ENCODE measurements around the gene FGF11. TPM values are rescaled to one million over a fixed set of nuclear protein-coding genes. Genes with fewer than 3 reads are reported as not detected.

The FGF11 gene
- total RNA-seq, 2 donors from 2014 or later, result 4.4 to 16.9 TPM

DNA sequence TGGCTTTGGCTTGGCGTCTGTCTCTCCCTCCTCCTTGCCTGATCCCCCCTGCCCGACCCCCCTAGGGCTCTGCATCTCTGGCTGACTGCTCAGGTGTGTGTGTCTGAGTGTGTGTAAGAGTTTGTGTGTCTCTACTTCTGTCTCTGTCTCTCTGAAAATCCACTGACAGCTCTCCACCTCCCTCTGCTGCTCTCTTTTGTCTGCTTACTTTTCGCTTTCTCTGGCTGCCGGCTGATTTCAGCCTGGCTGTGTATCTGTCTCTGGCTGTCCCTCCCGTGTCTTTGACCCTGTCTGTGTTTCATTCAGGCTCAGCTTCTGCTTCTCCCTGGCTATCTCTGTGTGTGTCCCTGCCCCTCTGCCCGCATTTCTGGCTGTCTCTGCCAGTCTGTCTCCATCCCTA lies 23.0 kb upstream of the FGF11 start:
- Mint-ChIP-seq H3K27ac (peak overlapping the region; percentile 13), H3K27me3 (no peaks in the 10 kb centered on the region), H3K9me3 (no peaks in the 10 kb centered on the region), H3K36me3 (ENCODE audit: low read depth) (no peaks in the 10 kb centered on the region), H3K4me1 (peaks cover 5% of the 10 kb centered on the region), H3K4me3 (no peak overlapping the region)
- ATAC-seq (replicated peaks), result no peak

GRCh38 chr17:7417056-7417655 lies 22.2 kb upstream of the FGF11 start:
- H3K36me3 Mint-ChIP-seq (ENCODE audit: low read depth), result no peaks in the 10 kb centered on the region
- H3K27ac Mint-ChIP-seq, result no peak overlapping the region
- no peaks in the 10 kb centered on the region for H3K27me3 Mint-ChIP-seq
- no peak for ATAC-seq (replicated peaks)
- H3K9me3 Mint-ChIP-seq, result no peaks in the 10 kb centered on the region
- H3K4me3 Mint-ChIP-seq, result no peak overlapping the region
- H3K4me1 Mint-ChIP-seq, result peaks cover 5% of the 10 kb centered on the region

- H3K27ac Mint-ChIP-seq, result no peak overlapping the region
- ATAC-seq (replicated peaks), result no peak
- no peaks in the 10 kb centered on the region for H3K27me3 Mint-ChIP-seq
- H3K4me3 Mint-ChIP-seq, result no peak overlapping the region
- no peaks in the 10 kb centered on the region for H3K9me3 Mint-ChIP-seq
- no peaks in the 10 kb centered on the region for H3K36me3 Mint-ChIP-seq (ENCODE audit: low read depth)
- no peaks in the 10 kb centered on the region for H3K4me1 Mint-ChIP-seq
Measured at GRCh38 chr17:7418472-7419152, 20.7 kb upstream of the FGF11 start.

DNA sequence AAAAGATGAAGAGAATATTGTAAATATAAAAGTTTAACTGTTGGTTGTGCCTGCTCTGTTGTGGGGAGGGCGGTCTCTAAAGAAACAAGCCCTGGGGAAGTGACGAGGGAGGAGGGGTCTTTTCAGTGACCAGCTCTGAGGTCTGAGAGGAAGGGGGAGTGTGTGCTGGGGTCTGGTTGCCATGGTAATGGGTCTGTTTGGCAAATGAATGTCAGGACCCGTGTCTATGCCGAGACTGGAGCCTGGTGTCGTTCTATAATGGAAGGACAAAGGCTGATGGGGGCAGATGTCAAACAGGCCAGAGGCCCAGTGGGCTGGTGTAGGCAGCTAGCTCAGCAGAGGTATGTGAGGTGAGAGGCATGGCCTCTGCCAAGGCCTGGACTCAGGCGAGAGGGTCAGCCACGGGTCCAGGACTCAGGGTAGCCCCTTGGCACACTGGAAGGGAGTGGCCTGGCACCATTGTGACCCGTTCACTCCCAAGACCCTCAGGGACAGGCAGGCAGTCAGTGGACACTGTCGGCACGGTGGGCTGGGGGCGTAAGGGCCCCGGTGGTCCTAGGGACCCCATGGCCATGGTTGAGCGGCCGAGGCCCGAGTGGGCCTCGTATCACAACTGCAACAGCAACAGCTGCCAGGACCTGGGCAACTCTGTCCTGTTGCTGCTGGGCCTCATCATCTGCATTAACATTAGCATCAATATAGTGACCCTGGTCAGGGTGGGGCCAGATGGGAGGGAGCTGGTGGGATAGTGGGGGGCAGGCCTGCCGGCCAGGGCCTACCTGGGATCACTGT lies 19.3 kb upstream of the FGF11 start, which contains the start of gene SPEM1:
Gene SPEM1, plus strand, starts transcription at position 506 of the 792 bp plus-strand sequence. Its CDS starts 61 bp downstream, at position 567.
- Mint-ChIP-seq H3K27me3 (no peaks in the 10 kb centered on the region), H3K9me3 (no peaks in the 10 kb centered on the region), H3K4me1 (no peaks in the 10 kb centered on the region), H3K36me3 (ENCODE audit: low read depth) (no peaks in the 10 kb centered on the region), H3K27ac (peak within 1 kb of the TSS; percentile 39), H3K4me3 (no peak within 1 kb of the TSS)
- no peak for ATAC-seq (replicated peaks)

- no peak overlapping the region for H3K4me3 Mint-ChIP-seq
- no peaks in the 10 kb centered on the region for H3K36me3 Mint-ChIP-seq (ENCODE audit: low read depth)
- H3K4me1 Mint-ChIP-seq, result no peaks in the 10 kb centered on the region
- no peak for ATAC-seq (replicated peaks)
- no peak overlapping the region for H3K27ac Mint-ChIP-seq
- no peaks in the 10 kb centered on the region for H3K9me3 Mint-ChIP-seq
- no peaks in the 10 kb centered on the region for H3K27me3 Mint-ChIP-seq
Measured at GRCh38 chr17:7421186-7421585, 18.1 kb upstream of the FGF11 start.

- Mint-ChIP-seq H3K36me3 (ENCODE audit: low read depth) (no peaks in the 10 kb centered on the region), H3K27me3 (no peaks in the 10 kb centered on the region), H3K4me1 (no peaks in the 10 kb centered on the region), H3K9me3 (no peaks in the 10 kb centered on the region), H3K27ac (no peak overlapping the region), H3K4me3 (no peak overlapping the region)
- no peak for ATAC-seq (replicated peaks)
Measured at GRCh38 chr17:7423679-7424078, 15.6 kb upstream of the FGF11 start.

DNA sequence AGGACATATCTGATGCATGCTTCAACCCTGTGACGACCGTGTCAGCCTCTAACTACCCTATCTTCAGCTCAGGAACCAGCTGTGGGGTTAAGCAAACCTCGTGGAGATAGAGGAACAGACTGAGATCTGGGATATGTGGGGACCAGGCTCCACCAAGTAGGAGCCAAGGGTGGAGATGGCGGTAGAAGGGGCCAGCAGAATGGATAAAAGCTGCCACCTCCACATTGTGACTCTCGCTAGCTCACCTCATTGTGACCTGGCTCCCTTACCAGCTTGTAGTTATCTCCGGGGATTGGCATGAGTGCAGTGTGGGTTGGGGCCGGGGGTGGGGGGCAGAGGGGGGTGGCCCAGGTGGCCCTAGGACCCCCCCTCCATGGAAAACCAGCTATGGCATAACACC lies 14.0 kb upstream of the FGF11 start, which contains the start of gene SPEM2:
Gene SPEM2, plus strand, starts transcription at position 301 of the 400 bp plus-strand sequence. Its CDS starts 73 bp downstream, at position 374.
- no peaks in the 10 kb centered on the region for H3K27me3 Mint-ChIP-seq
- ATAC-seq (replicated peaks), result no peak
- H3K4me3 Mint-ChIP-seq, result no peak within 1 kb of the TSS
- no peak within 1 kb of the TSS for H3K27ac Mint-ChIP-seq
- H3K36me3 Mint-ChIP-seq (ENCODE audit: low read depth), result no peaks in the 10 kb centered on the region
- no peaks in the 10 kb centered on the region for H3K4me1 Mint-ChIP-seq
- H3K9me3 Mint-ChIP-seq, result no peaks in the 10 kb centered on the region

GRCh38 chr17:7425756-7426155 lies 13.6 kb upstream of the FGF11 start:
- H3K27ac Mint-ChIP-seq, result no peak overlapping the region

GRCh38 chr17:7426203-7426863 lies 13.0 kb upstream of the FGF11 start:
- H3K9me3 Mint-ChIP-seq, result no peaks in the 10 kb centered on the region
- no peak overlapping the region for H3K4me3 Mint-ChIP-seq
- H3K27me3 Mint-ChIP-seq, result no peaks in the 10 kb centered on the region
- H3K4me1 Mint-ChIP-seq, result no peaks in the 10 kb centered on the region
- H3K27ac Mint-ChIP-seq, result no peak overlapping the region
- ATAC-seq (replicated peaks), result no peak
- no peaks in the 10 kb centered on the region for H3K36me3 Mint-ChIP-seq (ENCODE audit: low read depth)

More at GRCh38 chr17:7425756-7426155, 13.6 kb upstream of the FGF11 start:
- Mint-ChIP-seq H3K4me3 (no peak overlapping the region), H3K27me3 (no peaks in the 10 kb centered on the region), H3K9me3 (no peaks in the 10 kb centered on the region), H3K36me3 (ENCODE audit: low read depth) (no peaks in the 10 kb centered on the region), H3K4me1 (no peaks in the 10 kb centered on the region)
- ATAC-seq (replicated peaks), result no peak

- Mint-ChIP-seq H3K27ac (no peak overlapping the region), H3K9me3 (no peaks in the 10 kb centered on the region), H3K27me3 (no peaks in the 10 kb centered on the region), H3K4me3 (no peak overlapping the region), H3K36me3 (ENCODE audit: low read depth) (no peaks in the 10 kb centered on the region), H3K4me1 (no peaks in the 10 kb centered on the region)
- no peak for ATAC-seq (replicated peaks)
Measured at GRCh38 chr17:7426896-7427489, 12.3 kb upstream of the FGF11 start.

GRCh38 chr17:7427549-7427948 lies 11.8 kb upstream of the FGF11 start:
- no peaks in the 10 kb centered on the region for H3K9me3 Mint-ChIP-seq
- no peak for ATAC-seq (replicated peaks)
- no peaks in the 10 kb centered on the region for H3K27me3 Mint-ChIP-seq
- H3K4me3 Mint-ChIP-seq, result no peak overlapping the region
- no peaks in the 10 kb centered on the region for H3K4me1 Mint-ChIP-seq
- no peaks in the 10 kb centered on the region for H3K36me3 Mint-ChIP-seq (ENCODE audit: low read depth)
- H3K27ac Mint-ChIP-seq, result no peak overlapping the region

DNA sequence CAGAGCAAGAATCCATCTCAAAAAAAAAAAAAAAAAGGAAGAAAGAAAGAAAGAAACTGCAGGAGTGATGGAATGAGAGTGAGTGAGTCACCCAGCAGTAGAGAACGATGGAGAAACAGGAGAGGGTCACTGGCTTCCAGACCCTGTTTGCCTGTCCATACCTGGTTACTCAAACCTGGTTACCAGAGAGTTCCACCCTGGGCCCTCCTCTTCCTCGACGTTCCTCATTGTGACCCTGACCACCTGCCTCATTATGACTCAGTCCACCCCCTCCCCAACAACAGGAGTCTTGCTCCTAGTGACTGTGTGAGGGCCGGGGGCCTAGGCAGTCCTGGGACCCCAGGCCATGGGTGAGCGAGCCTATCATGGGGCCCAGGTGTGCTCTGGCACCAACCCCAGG lies 10.8 kb upstream of the FGF11 start, which contains the start of gene SPEM3:
Gene SPEM3, plus strand, starts transcription at position 301 of the 400 bp plus-strand sequence. Its CDS starts 46 bp downstream, at position 347.
- no peaks in the 10 kb centered on the region for H3K4me1 Mint-ChIP-seq
- H3K27ac Mint-ChIP-seq, result no peak within 1 kb of the TSS
- no peaks in the 10 kb centered on the region for H3K9me3 Mint-ChIP-seq
- no peak within 1 kb of the TSS for H3K4me3 Mint-ChIP-seq
- ATAC-seq (replicated peaks), result no peak
- no peaks in the 10 kb centered on the region for H3K27me3 Mint-ChIP-seq
- no peaks in the 10 kb centered on the region for H3K36me3 Mint-ChIP-seq (ENCODE audit: low read depth)

DNA sequence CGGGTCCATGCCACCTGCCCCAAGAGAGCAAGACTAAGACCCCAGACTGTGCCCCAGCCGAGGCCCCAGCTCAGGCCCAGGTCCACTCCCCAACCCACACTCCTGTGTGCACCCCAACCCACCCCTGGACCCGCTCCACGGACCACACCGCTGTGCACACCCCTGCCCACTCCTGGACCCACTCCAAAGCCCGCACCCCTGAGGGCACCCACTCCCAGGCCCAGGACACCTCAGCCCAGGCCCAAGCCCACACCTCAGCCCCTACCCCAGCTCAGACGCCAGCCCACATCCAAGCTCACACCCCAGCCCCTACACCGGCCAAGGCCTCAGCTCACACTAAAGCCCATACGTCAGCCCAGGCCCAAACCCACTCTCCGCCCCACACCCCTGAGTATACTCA lies 9.6 kb upstream of the FGF11 start:
- Mint-ChIP-seq H3K27ac (no peak overlapping the region), H3K4me3 (no peak overlapping the region), H3K4me1 (no peaks in the 10 kb centered on the region), H3K9me3 (no peaks in the 10 kb centered on the region), H3K36me3 (ENCODE audit: low read depth) (no peaks in the 10 kb centered on the region), H3K27me3 (no peaks in the 10 kb centered on the region)
- no peak for ATAC-seq (replicated peaks)

DNA sequence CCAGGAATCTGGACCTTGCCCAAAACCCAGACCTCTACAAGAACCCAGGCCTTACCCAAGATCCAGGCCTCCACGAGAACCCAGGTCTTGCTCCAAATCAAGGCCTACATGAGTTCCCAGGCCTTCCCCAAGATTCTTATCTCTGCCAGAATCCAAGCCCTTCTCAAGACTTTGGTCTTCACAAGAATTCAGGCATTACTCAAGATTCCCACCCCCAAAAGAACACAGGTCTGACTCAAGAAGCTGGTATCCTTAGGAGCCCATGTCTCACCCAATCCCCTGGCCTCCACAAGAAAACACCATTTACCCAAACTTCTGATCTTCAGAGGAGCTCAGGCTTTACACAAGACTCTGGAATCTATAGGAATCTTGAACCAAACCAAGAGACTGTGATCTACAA lies 8.1 kb upstream of the FGF11 start:
- Mint-ChIP-seq H3K27ac (peak overlapping the region; percentile 13), H3K27me3 (no peaks in the 10 kb centered on the region)
- ATAC-seq (replicated peaks), result no peak

More for the DNA sequence above, 8.1 kb upstream of the FGF11 start:
- Mint-ChIP-seq H3K4me1 (no peaks in the 10 kb centered on the region), H3K4me3 (no peak overlapping the region), H3K9me3 (no peaks in the 10 kb centered on the region), H3K36me3 (ENCODE audit: low read depth) (peaks cover 9% of the 10 kb centered on the region)
